Calu3 (cell line): Measurements from ENCODE around the gene CSMD2. TPM values are rescaled to one million over a fixed set of nuclear protein-coding genes. Genes with fewer than 3 reads are reported as not detected.

Source experiments
- BruUV-seq: library from RNA; stranded (reverse); fragments of 400-500 nt; replicated peaks from 2 replicates; lab custom pipeline; 2021; lab: Mats Ljungman, UMichigan
- CTCF ChIA-PET: fragments of 300-600 bp; sonication (Branson Sonifier 250); formaldehyde crosslinking; loops from one replicate; lab custom pipeline; 2022; ENCODE audit warnings: antibody characterized with exemption; lab: Charles Lee
- DNase-seq: peaks from one replicate; pipeline ENCODE4 v3.0.0; 2022
- H3K27ac Mint-ChIP-seq: one replicate; pipeline ENCODE4 v1.8.0; 2022; ENCODE audit warnings: mixed read lengths; ENCODE audit not compliant: unreplicated experiment
- H3K27me3 Mint-ChIP-seq: one replicate; pipeline ENCODE4 v1.8.0; 2022; ENCODE audit warnings: mixed read lengths; ENCODE audit not compliant: unreplicated experiment
- H3K36me3 Mint-ChIP-seq: one replicate; pipeline ENCODE4 v1.8.0; 2022; ENCODE audit warnings: mild to moderate bottlenecking, moderate library complexity, mixed read lengths; ENCODE audit not compliant: insufficient read depth, unreplicated experiment
- H3K4me1 Mint-ChIP-seq: one replicate; pipeline ENCODE4 v1.8.0; 2022; ENCODE audit warnings: mild to moderate bottlenecking, low read depth, mixed read lengths; ENCODE audit not compliant: unreplicated experiment
- H3K4me3 Mint-ChIP-seq: one replicate; pipeline ENCODE4 v1.8.0; 2022; ENCODE audit warnings: mild to moderate bottlenecking, low read depth, moderate library complexity, mixed read lengths; ENCODE audit not compliant: unreplicated experiment
- H3K9me3 Mint-ChIP-seq: one replicate; pipeline ENCODE4 v1.8.0; 2022; ENCODE audit warnings: low read depth, mixed read lengths; ENCODE audit not compliant: unreplicated experiment
- CTCF ChIP-seq: fragments of 200-600 bp; IDR thresholded peaks from one replicate; pipeline ENCODE4 v1.8.0; 2022; ENCODE audit warnings: antibody characterized with exemption; ENCODE audit not compliant: unreplicated experiment
- intact Hi-C: fragments of 100-400 bp; cut with micrococcal nuclease; formaldehyde crosslinking; loops from one replicate; pipeline ENCODE4 v1.10.0; 2022; ENCODE audit not compliant: unreplicated experiment
- total RNA-seq: library from RNA; stranded (reverse); gene quantifications from 2 replicates; pipeline ENCODE4 v1.2.3, GENCODE V29; 2022

Gene CSMD2
- total RNA-seq, 1 experiment from 2014 or later, result not detected

- DNase-seq, result no peak
- Mint-ChIP-seq H3K27me3 (peaks cover 12% of the 10 kb centered on the region), H3K4me3 (no peak overlapping the region), H3K27ac (no peak overlapping the region), H3K4me1 (no peaks in the 10 kb centered on the region), H3K9me3 (peaks cover 11% of the 10 kb centered on the region), H3K36me3 (no peaks in the 10 kb centered on the region)
- CTCF ChIA-PET, result interaction anchor here (0.6 to 0.7 kb wide), 2 partner anchors 19 to 87 kb away, joined by 3 to 6 read pairs; no protein-coding TSS in a partner anchor
- BruUV-seq, result no TSS peak
- intact Hi-C loops, result no loop called here
- no peak for TF ChIP-seq CTCF
These were observed 42.7 kb downstream of the CSMD2 start for GRCh38 chr1:34122080-34122932.

- Mint-ChIP-seq H3K4me1 (no peaks in the 10 kb centered on the region), H3K27me3 (no peaks in the 10 kb centered on the region), H3K27ac (no peak overlapping the region), H3K4me3 (no peak overlapping the region), H3K36me3 (no peaks in the 10 kb centered on the region), H3K9me3 (peaks cover 12% of the 10 kb centered on the region)
- BruUV-seq, result no TSS peak
- intact Hi-C loops, result no loop called here
- no peak for TF ChIP-seq CTCF
- CTCF ChIA-PET, result interaction anchor here (1.9 kb wide), 1 partner anchor 48 kb away, joined by 4 read pairs; no protein-coding TSS in a partner anchor
- no peak for DNase-seq
These were observed 49.8 kb downstream of the CSMD2 start for GRCh38 chr1:34115233-34115632.

GRCh38 chr1:34113887-34114286 lies 51.1 kb downstream of the CSMD2 start:
- intact Hi-C loops, result loop anchor here (5.0 kb wide), 1 partner anchor 483 kb away; no protein-coding TSS in a partner anchor
- no peak for TF ChIP-seq CTCF
- no peaks in the 10 kb centered on the region for H3K4me1 Mint-ChIP-seq

GRCh38 chr1:34113362-34113761 lies 51.7 kb downstream of the CSMD2 start:
- no peaks in the 10 kb centered on the region for H3K36me3 Mint-ChIP-seq
- no peaks in the 10 kb centered on the region for H3K4me1 Mint-ChIP-seq
- TF ChIP-seq CTCF, result no peak
- H3K27ac Mint-ChIP-seq, result no peak overlapping the region
- peaks cover 9% of the 10 kb centered on the region for H3K9me3 Mint-ChIP-seq
- no peaks in the 10 kb centered on the region for H3K27me3 Mint-ChIP-seq
- CTCF ChIA-PET, result interaction anchor here (1.9 kb wide), 1 partner anchor 50 kb away, joined by 4 read pairs; no protein-coding TSS in a partner anchor
- intact Hi-C loops, result loop anchor here (5.0 kb wide), 1 partner anchor 484 kb away; no protein-coding TSS in a partner anchor
- no peak for DNase-seq
- H3K4me3 Mint-ChIP-seq, result no peak overlapping the region
- BruUV-seq, result no TSS peak

More at GRCh38 chr1:34113887-34114286, 51.1 kb downstream of the CSMD2 start:
- DNase-seq, result peak; percentile 4
- Mint-ChIP-seq H3K9me3 (peaks cover 9% of the 10 kb centered on the region), H3K36me3 (no peaks in the 10 kb centered on the region), H3K27me3 (no peaks in the 10 kb centered on the region), H3K4me3 (no peak overlapping the region), H3K27ac (no peak overlapping the region)
- no TSS peak for BruUV-seq
- CTCF ChIA-PET, result interaction anchor here (0.7 to 1.9 kb wide), 2 partner anchors 49 to 74 kb away, joined by 4 to 5 read pairs; no protein-coding TSS in a partner anchor
